Pancreas (tissue), 10 donors: ENCODE data around the gene CCL26. TPM values are rescaled to one million over a fixed set of nuclear protein-coding genes. Genes with fewer than 3 reads are reported as not detected.

Source experiments
- ATAC-seq, 4 donors: fragments of 200-7000 bp; cut with Tn5 transposase; one replicate each; pipeline versions ENCODE4 v1.8.0 to v1.9.1; 2020; ENCODE audit warnings: mild to moderate bottlenecking in 4 of 4, moderate library complexity in 4 of 4
- DNase-seq, 6 donors: peaks; one replicate each; pipeline ENCODE4 v3.0.0-alpha.2; 2020
- FAIRE-seq: peaks from 2 replicates; lab custom pipeline; 2012; peaks lifted over from hg19 to GRCh38; lab: Jason Lieb, UNC
- H3K27ac ChIP-seq, 4 donors: fragments of 200-600 bp; sonication (generic); 1 replicate in 3 of 4; 2 replicates in 1 of 4; pipeline versions ENCODE4 v1.5.0 to v1.8.0; 2020
- H3K27me3 ChIP-seq, 4 donors: fragments of 200-600 bp; one replicate each; pipeline ENCODE4 v1.8.0; 2021
- H3K36me3 ChIP-seq, 3 donors: fragments of 200-600 bp; sonication (generic) in 1 of 3; one replicate each; pipeline versions ENCODE4 v1.5.0 to v1.8.0; 2020 to 2021
- H3K4me1 ChIP-seq, 3 donors: fragments of 200-600 bp; one replicate each; pipeline ENCODE4 v1.8.0; 2021
- H3K4me3 ChIP-seq, 4 donors: fragments of 200-600 bp; sonication (generic) in 2 of 4; one replicate each; pipeline versions ENCODE4 v1.5.0 to v1.8.0; 2020 to 2021
- H3K9me3 ChIP-seq, 4 donors: fragments of 200-600 bp; one replicate each; pipeline ENCODE4 v1.8.0; 2021
- CTCF ChIP-seq, 4 donors: fragments of 200-600 bp; sonication (generic) in 3 of 4; IDR thresholded peaks; one replicate each; pipeline versions ENCODE4 v1.5.0 to v1.8.0; 2021; ENCODE audit warnings: antibody characterized with exemption in 4 of 4
- WGBS, 2 donors: extraction: QIAGEN DNeasy Blood & Tissue Kit; methylation state at CpG; one replicate each; pipeline ENCODE4 v1.1.7; 2013; 5-methylcytosine and 5-hydroxymethylcytosine counted together
- intact Hi-C, 3 donors: fragments of 100-400 bp; cut with DNase I; formaldehyde crosslinking; loops; one replicate each; pipeline versions ENCODE4 v1.11.1 to v1.14.2; 2022
- polyA plus RNA-seq, 2 donors: library from polyadenylated mRNA; stranded (reverse); fragments of 200-250 nt; gene quantifications; one replicate each; pipeline ENCODE4 v1.2.3, GENCODE V29; 2013
- total RNA-seq, 6 donors: library from RNA; stranded (reverse); fragmentation: NEBNext Ultra II Directional in 4 of 6; extraction: Animal tissue kit (Norgen Biotek cat#: 25700) in 4 of 6; gene quantifications; one replicate each; pipeline versions ENCODE4 v1.2.1 to v1.2.4, GENCODE V29; 2021 to 2023
- donor health status: healthy with polysubstance abuse.
- donor health status: DM: no; HTN: no; CAD: no; lungs with moderate emphysema.
- donor health status: DM: no; HTN: no; CAD: no.
- donor health status: control.
- donor health status: control.
- donor health status: Bipolar disorder and iron deficiency.
- donor health status: DM: yes; HTN: yes; CAD: no.
- donor health status: DM: no; HTN: no; CAD: no.
- donor health status: DM: no; HTN: no; CAD: no.
- donor health status: DM: yes; HTN: yes; CAD: no.

Gene CCL26
- total RNA-seq (not detected), polyA plus RNA-seq (under 1 TPM; 0.47 to 0.53 TPM)

- Histone ChIP-seq H3K9me3 (no peaks in the 10 kb centered on the region), H3K36me3 (no peaks in the 10 kb centered on the region), H3K4me1 (no peaks in the 10 kb centered on the region), H3K27me3 (no peaks in the 10 kb centered on the region), H3K27ac (no peak within 1 kb of the TSS), H3K4me3 (no peak within 1 kb of the TSS)
- TF ChIP-seq CTCF (IDR thresholded peaks at IDR 0.05): no peak
- no peak for DNase-seq
- no peak for FAIRE-seq
- ATAC-seq: peak in 3 of 4 donors; percentile 44 to 73 (median 46)
- intact Hi-C loops: no loop called here
- 71 to 77% methylated on average over 9 of the region's 9 CpGs for WGBS, 2 donors
Observed at GRCh38 chr7:75772081-75773077, at the start of gene CCL26. TSS of gene CCL26 (minus strand) at chr7:75772211. CDS start at chr7:75772176, 35 bp downstream.

GRCh38 chr7:75820688-75821087 lies 48.7 kb upstream of the CCL26 start:
- WGBS, 2 donors: 76 to 86% methylated on average over 1 of the region's 1 CpG
- Histone ChIP-seq H3K4me3 (no peak overlapping the region), H3K27me3 (no peaks in the 10 kb centered on the region), H3K36me3 (no peaks in the 10 kb centered on the region), H3K9me3 (no peaks in the 10 kb centered on the region), H3K27ac (no peak overlapping the region), H3K4me1 (no peaks in the 10 kb centered on the region)
- FAIRE-seq (no peak), DNase-seq (no peak), ATAC-seq (no peak)
- TF ChIP-seq CTCF (IDR thresholded peaks at IDR 0.05): no peak
- intact Hi-C loops: no loop called here

GRCh38 chr7:75819711-75820110 lies 47.7 kb upstream of the CCL26 start:
- WGBS, 2 donors: 76 to 79% methylated on average over 2 of the region's 2 CpGs
- Histone ChIP-seq H3K4me1 (no peaks in the 10 kb centered on the region), H3K27me3 (no peaks in the 10 kb centered on the region), H3K27ac (no peak overlapping the region), H3K4me3 (no peak overlapping the region), H3K36me3 (no peaks in the 10 kb centered on the region), H3K9me3 (no peaks in the 10 kb centered on the region)
- TF ChIP-seq CTCF (IDR thresholded peaks at IDR 0.05): no peak
- peak in 1 of 4 donors; percentile 43 for ATAC-seq
- intact Hi-C loops: no loop called here
- FAIRE-seq: no peak
- DNase-seq: no peak

GRCh38 chr7:75818472-75818871 lies 46.5 kb upstream of the CCL26 start:
- FAIRE-seq (no peak), ATAC-seq (no peak), DNase-seq (no peak)
- no peaks in the 10 kb centered on the region for H3K27me3 ChIP-seq
- intact Hi-C loops: no loop called here
- no peak overlapping the region for H3K27ac ChIP-seq
- WGBS, 2 donors: 80 to 85% methylated on average over 5 of the region's 5 CpGs
- no peaks in the 10 kb centered on the region for H3K4me1 ChIP-seq
- H3K4me3 ChIP-seq: no peak overlapping the region
- H3K36me3 ChIP-seq: no peaks in the 10 kb centered on the region
- no peak for TF ChIP-seq CTCF (IDR thresholded peaks at IDR 0.05)
- no peaks in the 10 kb centered on the region for H3K9me3 ChIP-seq

GRCh38 chr7:75817116-75817515 lies 45.1 kb upstream of the CCL26 start:
- H3K27ac ChIP-seq: no peak overlapping the region
- H3K27me3 ChIP-seq: no peaks in the 10 kb centered on the region
- FAIRE-seq (no peak), ATAC-seq (no peak), DNase-seq (no peak)
- no peak overlapping the region for H3K4me3 ChIP-seq
- no peak for TF ChIP-seq CTCF (IDR thresholded peaks at IDR 0.05)
- H3K36me3 ChIP-seq: no peaks in the 10 kb centered on the region
- no peaks in the 10 kb centered on the region for H3K4me1 ChIP-seq
- intact Hi-C loops: no loop called here
- no peaks in the 10 kb centered on the region for H3K9me3 ChIP-seq
- WGBS, 2 donors: 72 to 77% methylated on average over 6 of the region's 6 CpGs
